GM23248 (cell line): ENCODE data around the gene SMYD3. TPM values are rescaled to one million over a fixed set of nuclear protein-coding genes. Genes with fewer than 3 reads are reported as not detected.

ENCODE experiments used
- DNase-seq: peaks from one replicate; pipeline ENCODE4 v3.0.0-alpha.2; 2015
- H2AFZ ChIP-seq: fragments of 200-600 bp; sonication (generic); 2 replicates; pipeline ENCODE4 v1.6.1; 2016; ENCODE audit warnings: antibody characterized with exemption
- H3F3A ChIP-seq: fragments of 200-600 bp; sonication (generic); 2 replicates; pipeline ENCODE4 v1.6.1; 2016; ENCODE audit warnings: mild to moderate bottlenecking, antibody characterized with exemption, mixed run types; ENCODE audit not compliant: insufficient read depth
- H3K27ac ChIP-seq: fragments of 200-600 bp; sonication (generic); 2 replicates; pipeline ENCODE4 v1.5.1; 2016; ENCODE audit warnings: mild to moderate bottlenecking
- H3K27me3 ChIP-seq: fragments of 200-600 bp; sonication (generic); replicated peaks from 2 replicates; pipeline ENCODE4 v1.6.1; 2016; ENCODE audit warnings: mild to moderate bottlenecking; ENCODE audit not compliant: insufficient read depth
- H3K36me3 ChIP-seq: fragments of 200-600 bp; sonication (generic); 2 replicates; pipeline ENCODE4 v1.6.1; 2016; ENCODE audit warnings: low read depth, mild to moderate bottlenecking
- H3K4me1 ChIP-seq: fragments of 200-600 bp; sonication (generic); 2 replicates; pipeline ENCODE4 v1.6.1; 2016; ENCODE audit warnings: mild to moderate bottlenecking; ENCODE audit not compliant: insufficient read depth
- H3K4me2 ChIP-seq: fragments of 200-600 bp; sonication (generic); one replicate; pipeline ENCODE4 v1.6.1; 2016; ENCODE audit warnings: mild to moderate bottlenecking; ENCODE audit not compliant: unreplicated experiment
- H3K4me3 ChIP-seq: fragments of 200-600 bp; sonication (generic); 2 replicates; pipeline ENCODE4 v1.5.1; 2016; ENCODE audit warnings: mild to moderate bottlenecking
- H3K79me2 ChIP-seq: fragments of 200-600 bp; sonication (generic); 2 replicates; pipeline ENCODE4 v1.6.1; 2016; ENCODE audit warnings: mild to moderate bottlenecking; ENCODE audit not compliant: insufficient read depth
- H3K9ac ChIP-seq: fragments of 200-600 bp; sonication (generic); 2 replicates; pipeline ENCODE4 v1.6.1; 2016; ENCODE audit warnings: mild to moderate bottlenecking
- H3K9me2 ChIP-seq: fragments of 200-600 bp; sonication (generic); 2 replicates; pipeline ENCODE4 v1.6.1; 2016; ENCODE audit warnings: mixed run types, mild to moderate bottlenecking, moderate library complexity; ENCODE audit not compliant: insufficient read depth
- H3K9me3 ChIP-seq: fragments of 200-600 bp; sonication (generic); one replicate; pipeline ENCODE4 v1.6.1; 2017; ENCODE audit warnings: low read depth
- H4K20me1 ChIP-seq: fragments of 200-600 bp; sonication (generic); 2 replicates; pipeline ENCODE4 v1.6.0; 2016; ENCODE audit not compliant: insufficient read depth
- EZH2 ChIP-seq: fragments of 200-600 bp; sonication (generic); IDR thresholded peaks from 2 replicates; pipeline ENCODE4 v1.6.1; 2018; ENCODE audit warnings: antibody characterized with exemption, mild to moderate bottlenecking; ENCODE audit not compliant: insufficient read depth, poor library complexity, severe bottlenecking
- EZH2phosphoT487 ChIP-seq: fragments of 200-600 bp; sonication (generic); IDR thresholded peaks from 2 replicates; pipeline ENCODE4 v1.6.1; 2018; ENCODE audit warnings: antibody characterized with exemption, moderate library complexity, mild to moderate bottlenecking, low read depth; ENCODE audit not compliant: insufficient read depth
- WGBS, 2 experiments: methylation state at CpG; one replicate each; pipeline ENCODE4 v1.1.6; 2015 to 2017; ENCODE audit warnings: low lambda C conversion rate in 2 of 2, low coverage in 1 of 2; ENCODE audit errors: missing lambda C conversion rate in 2 of 2; 5-methylcytosine and 5-hydroxymethylcytosine counted together
- in situ Hi-C: fragments of 300-500 bp; cut with MboI; formaldehyde crosslinking; loops from 2 replicates; pipeline ENCODE4 v1.15.0; 2020
- polyA plus RNA-seq: library from polyadenylated mRNA; unstranded; fragments of >200 nt; fragmentation: Nextera tagmentation; extraction: Ambion mirVana; gene quantifications from 2 replicates; pipeline ENCODE4 v1.2.1, GENCODE V29; 2016
- total RNA-seq: library from RNA; depleted of rRNA; stranded (reverse); fragments of >200 nt; shearing (Covaris generic); gene quantifications from 2 replicates; pipeline ENCODE4 v1.2.3, GENCODE V29; 2014

SMYD3 gene
- total and polyA plus RNA-seq, 2 experiments from 2014 or later, result 32.1 to 44.8 TPM

DNA sequence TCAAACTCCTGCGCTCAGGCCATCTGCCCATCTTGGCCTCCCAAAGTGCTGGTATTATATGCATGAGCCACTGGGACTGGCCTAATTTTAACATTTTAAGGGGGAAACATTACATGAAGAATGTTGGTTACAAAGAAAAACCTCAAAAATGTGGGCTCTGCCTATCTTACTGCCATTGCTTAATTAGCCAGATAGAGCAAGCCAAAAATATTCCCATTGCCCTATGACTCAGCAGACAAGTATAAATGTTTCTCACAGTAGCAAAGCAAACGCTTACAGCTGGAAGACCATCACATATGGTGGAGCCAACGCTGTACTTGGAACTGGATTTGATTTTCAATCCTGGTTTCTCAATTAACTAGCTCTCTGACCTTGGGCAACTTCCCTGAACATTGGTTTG is 502.0 kb downstream of the SMYD3 start:
- H4K20me1 ChIP-seq, result no peaks in the 10 kb centered on the region
- no peak overlapping the region for H2AFZ ChIP-seq
- peaks cover 19% of the 10 kb centered on the region for H3K4me1 ChIP-seq
- WGBS, 2 experiments, result 30 to 32% methylated on average over 3 of the region's 3 CpGs
- H3K27ac ChIP-seq, result peak overlapping the region; percentile 33
- in situ Hi-C loops, result loop anchor here (25.0 kb wide), 1 partner anchor 457 kb away; no protein-coding TSS in a partner anchor
- no peak overlapping the region for H3K4me2 ChIP-seq
- H3K79me2 ChIP-seq, result no peaks in the 10 kb centered on the region
- H3K4me3 ChIP-seq, result no peak overlapping the region
- no peaks in the 10 kb centered on the region for H3K27me3 ChIP-seq
- DNase-seq, result peak; percentile 94
- H3F3A ChIP-seq, result peaks cover 17% of the 10 kb centered on the region; the same call in 1 of the 2 replicates
- H3K9me2 ChIP-seq, result no peaks in the 10 kb centered on the region
- no peak overlapping the region for H3K9ac ChIP-seq
- H3K9me3 ChIP-seq, result no peaks in the 10 kb centered on the region
- H3K36me3 ChIP-seq, result no peaks in the 10 kb centered on the region
- TF ChIP-seq EZH2phosphoT487, result 0 out of 2 replicates have a peak, but pooled peaks have one; percentile 63
- no peak for TF ChIP-seq EZH2

GRCh38 chr1:246004301-246004700 is 502.8 kb downstream of the SMYD3 start:
- Histone ChIP-seq H3K27me3 (no peaks in the 10 kb centered on the region), H3K4me1 (peaks cover 19% of the 10 kb centered on the region), H3K4me2 (peak overlapping the region; percentile 46), H2AFZ (no peak overlapping the region), H4K20me1 (no peaks in the 10 kb centered on the region), H3K9me2 (no peaks in the 10 kb centered on the region), H3K27ac (peak overlapping the region; percentile 33), H3K9ac (no peak overlapping the region), H3K9me3 (no peaks in the 10 kb centered on the region), H3F3A (peaks cover 17% of the 10 kb centered on the region; the same call in 1 of the 2 replicates), H3K36me3 (no peaks in the 10 kb centered on the region), H3K79me2 (no peaks in the 10 kb centered on the region), H3K4me3 (no peak overlapping the region)
- WGBS, 2 experiments, result 44 to 45% methylated on average over 3 of the region's 3 CpGs
- TF ChIP-seq EZH2 (no peak), EZH2phosphoT487 (no peak)
- in situ Hi-C loops, result loop anchor here (25.0 kb wide), 1 partner anchor 458 kb away; no protein-coding TSS in a partner anchor
- DNase-seq, result no peak

- no peaks in the 10 kb centered on the region for H3K36me3 ChIP-seq
- H3K9me2 ChIP-seq, result no peaks in the 10 kb centered on the region
- WGBS, 2 experiments, result 61 to 62% methylated on average over 2 of the region's 2 CpGs
- peaks cover 19% of the 10 kb centered on the region for H3K4me1 ChIP-seq
- no peaks in the 10 kb centered on the region for H4K20me1 ChIP-seq
- no peak overlapping the region for H3K4me3 ChIP-seq
- H3K79me2 ChIP-seq, result no peaks in the 10 kb centered on the region
- no peak overlapping the region for H3K4me2 ChIP-seq
- in situ Hi-C loops, result loop anchor here (25.0 kb wide), 1 partner anchor 459 kb away; no protein-coding TSS in a partner anchor
- no peak overlapping the region for H3K9ac ChIP-seq
- peaks cover 17% of the 10 kb centered on the region; the same call in 1 of the 2 replicates for H3F3A ChIP-seq
- DNase-seq, result no peak
- H3K27ac ChIP-seq, result no peak overlapping the region
- no peaks in the 10 kb centered on the region for H3K27me3 ChIP-seq
- H2AFZ ChIP-seq, result no peak overlapping the region
- H3K9me3 ChIP-seq, result no peaks in the 10 kb centered on the region
- TF ChIP-seq EZH2, result no peak
- TF ChIP-seq EZH2phosphoT487, result no peak
Measured at GRCh38 chr1:246003442-246003730, 503.7 kb downstream of the SMYD3 start.

GRCh38 chr1:246002725-246003441 is 504.2 kb downstream of the SMYD3 start:
- Histone ChIP-seq H3K9me2 (no peaks in the 10 kb centered on the region), H3K4me1 (peaks cover 23% of the 10 kb centered on the region), H3F3A (peaks cover 21% of the 10 kb centered on the region; the same call in 1 of the 2 replicates), H3K79me2 (no peaks in the 10 kb centered on the region), H3K27ac (no peak overlapping the region), H3K9me3 (no peaks in the 10 kb centered on the region), H3K27me3 (no peaks in the 10 kb centered on the region), H3K36me3 (no peaks in the 10 kb centered on the region), H2AFZ (no peak overlapping the region), H4K20me1 (no peaks in the 10 kb centered on the region), H3K9ac (no peak overlapping the region), H3K4me2 (no peak overlapping the region), H3K4me3 (no peak overlapping the region)
- DNase-seq, result peak; percentile 89
- TF ChIP-seq EZH2 (no peak), EZH2phosphoT487 (no peak)
- in situ Hi-C loops, result loop anchor here (25.0 kb wide), 1 partner anchor 459 kb away; no protein-coding TSS in a partner anchor
- WGBS, 2 experiments, result 84 to 85% methylated on average over 23 of the region's 23 CpGs
